ENCODE results near the gene CTXN1.
A peak's percentile ranks its signal among the peaks of the same experiment; 100 is the strongest.
"Not testable (repeated sequence)": the region's sequence is repeated elsewhere in the genome, so short reads cannot be mapped to it uniquely, and the experiment has no call there.

CTXN1 gene

DNA sequence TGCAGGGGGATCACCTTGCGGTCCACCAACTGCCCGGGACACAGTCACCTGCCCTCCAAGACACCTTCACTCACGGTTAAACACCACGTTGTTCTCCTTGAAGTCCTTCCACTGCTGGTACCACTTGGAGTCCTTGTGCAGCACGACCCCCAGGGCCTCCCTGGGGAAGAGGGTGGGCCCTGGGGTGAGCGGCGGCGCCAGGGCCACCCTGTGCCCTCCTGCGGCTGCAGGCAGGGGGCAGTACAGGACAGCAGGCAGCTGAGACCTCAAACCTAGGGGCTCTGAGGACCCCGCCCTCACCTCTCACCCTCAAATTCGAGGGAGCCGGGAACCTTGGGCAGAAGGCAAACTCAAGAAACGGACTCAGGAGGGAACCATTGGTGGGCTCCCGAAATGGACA, 7.5 kb upstream of the CTXN1 start:
- DNase-seq, result no peak
- H3K9me3 Mint-ChIP-seq, result no peaks in the 10 kb centered on the region
- H3K36me3 Mint-ChIP-seq (ENCODE audit: low read depth), result peaks cover 95% of the 10 kb centered on the region
- H3K4me1 Mint-ChIP-seq (ENCODE audit: low read depth), result peaks cover 20% of the 10 kb centered on the region
- no peak overlapping the region for H3K4me3 Mint-ChIP-seq
- H3K27ac Mint-ChIP-seq, result no peak overlapping the region
- no peaks in the 10 kb centered on the region for H3K27me3 Mint-ChIP-seq

DNA sequence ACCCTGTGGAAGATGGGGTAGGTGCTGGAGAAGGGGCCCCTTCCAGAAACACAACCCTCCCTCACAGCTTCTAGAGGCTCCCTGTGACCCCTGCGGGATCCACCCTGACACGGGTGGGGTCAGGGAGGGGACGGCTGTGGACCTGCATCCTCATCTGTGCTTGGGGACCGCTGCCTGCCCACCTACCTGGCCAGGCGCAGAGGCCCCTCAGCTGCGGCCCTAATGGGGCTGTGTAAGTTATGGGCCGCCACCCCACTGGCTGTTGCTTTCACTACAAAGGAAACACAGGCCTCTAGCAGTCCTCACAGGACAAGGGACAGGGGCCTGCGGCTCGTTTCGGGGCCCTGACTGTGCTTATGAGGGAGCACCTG, 7.0 kb upstream of the CTXN1 start:
- Mint-ChIP-seq H3K27me3 (no peaks in the 10 kb centered on the region), H3K27ac (no peak overlapping the region), H3K4me3 (no peak overlapping the region), H3K4me1 (ENCODE audit: low read depth) (peaks cover 22% of the 10 kb centered on the region), H3K9me3 (no peaks in the 10 kb centered on the region), H3K36me3 (ENCODE audit: low read depth) (peaks cover 95% of the 10 kb centered on the region)
- no peak for DNase-seq

DNA sequence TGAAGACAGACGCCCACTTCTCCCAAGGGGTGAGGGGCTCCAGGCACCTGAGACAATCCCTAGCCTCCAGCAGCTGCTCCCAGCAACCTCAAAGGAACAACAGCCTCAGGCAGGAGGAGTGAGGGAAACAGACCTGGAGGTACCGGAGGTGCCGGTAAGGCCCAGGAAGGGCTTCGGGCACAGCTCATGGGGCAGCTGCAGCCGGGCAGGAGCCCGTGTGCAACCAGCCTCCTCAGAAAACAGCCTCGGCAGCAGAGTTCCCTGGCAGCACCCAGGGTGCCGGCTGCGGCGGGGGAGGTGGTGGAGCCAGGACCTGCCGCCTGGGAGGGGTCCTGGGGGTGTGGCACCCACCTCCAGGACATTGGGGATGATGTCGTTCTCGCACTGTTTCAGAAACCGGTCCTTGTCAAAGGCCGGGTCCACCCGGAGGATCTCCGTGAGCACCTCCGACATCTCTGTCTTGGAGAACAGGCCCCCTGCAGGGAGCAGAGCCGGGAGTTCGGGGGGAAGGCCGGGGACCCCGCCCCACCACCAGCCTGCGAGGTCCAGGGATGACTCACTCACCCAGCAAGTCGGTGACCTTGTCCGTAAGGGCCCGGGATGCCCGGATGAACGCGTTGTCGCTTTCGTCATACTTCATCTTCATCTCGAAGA, 6.5 kb upstream of the CTXN1 start:
- no peak for DNase-seq
- peaks cover 92% of the 10 kb centered on the region for H3K36me3 Mint-ChIP-seq (ENCODE audit: low read depth)
- no peak overlapping the region for H3K4me3 Mint-ChIP-seq
- no peak overlapping the region for H3K27ac Mint-ChIP-seq
- H3K27me3 Mint-ChIP-seq, result no peaks in the 10 kb centered on the region
- peaks cover 22% of the 10 kb centered on the region for H3K4me1 Mint-ChIP-seq (ENCODE audit: low read depth)
- no peaks in the 10 kb centered on the region for H3K9me3 Mint-ChIP-seq

DNA sequence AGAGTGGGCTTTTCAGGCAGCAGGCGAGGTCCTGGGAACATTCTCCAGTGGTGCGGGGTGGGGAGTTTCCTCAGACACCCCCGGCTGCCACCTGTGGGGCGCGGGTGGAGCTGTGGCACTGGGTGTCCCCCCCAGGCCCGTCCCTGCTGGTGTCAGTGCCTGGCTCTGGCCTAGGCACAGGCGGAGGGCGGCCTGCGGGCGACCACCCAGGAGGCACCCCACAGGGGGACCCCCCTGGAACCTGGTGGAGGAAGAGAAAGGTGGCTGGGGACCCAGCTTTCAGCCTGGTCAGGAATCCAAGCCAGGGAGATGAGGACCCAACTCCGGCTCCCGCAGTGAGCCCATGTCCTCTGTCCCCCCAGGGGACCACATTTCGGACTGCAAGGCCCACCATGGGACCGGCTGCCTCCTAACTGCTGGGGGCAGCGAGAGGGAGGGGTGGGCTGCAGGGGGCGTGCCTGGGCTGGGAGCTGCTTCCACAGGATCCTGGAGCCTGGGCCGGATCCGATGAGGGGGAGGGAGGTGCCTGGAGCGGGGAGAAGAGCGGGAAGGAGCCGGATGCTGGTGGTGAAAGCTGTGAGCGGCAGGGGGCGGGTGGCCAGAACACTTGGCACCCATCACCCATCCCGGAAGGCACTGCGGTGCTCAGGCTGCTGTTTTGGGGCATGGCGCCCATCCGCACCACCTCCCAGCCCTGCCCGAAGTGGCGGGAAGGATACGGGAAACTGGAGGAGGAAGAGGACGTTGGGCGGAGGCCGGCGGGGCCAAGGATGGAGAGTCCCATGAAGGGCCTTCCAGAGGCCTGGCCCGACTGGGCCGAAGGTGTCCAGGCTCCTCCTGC, 5.5 kb upstream of the CTXN1 start:
- Mint-ChIP-seq H3K4me3 (no peak overlapping the region), H3K4me1 (ENCODE audit: low read depth) (peaks cover 25% of the 10 kb centered on the region), H3K36me3 (ENCODE audit: low read depth) (peaks cover 88% of the 10 kb centered on the region), H3K27me3 (no peaks in the 10 kb centered on the region), H3K9me3 (no peaks in the 10 kb centered on the region), H3K27ac (no peak overlapping the region)
- DNase-seq, result no peak

- H3K4me1 Mint-ChIP-seq (ENCODE audit: low read depth), result peaks cover 28% of the 10 kb centered on the region
- no peaks in the 10 kb centered on the region for H3K9me3 Mint-ChIP-seq
- H3K27ac Mint-ChIP-seq, result peak overlapping the region; percentile 44
- H3K36me3 Mint-ChIP-seq (ENCODE audit: low read depth), result peaks cover 84% of the 10 kb centered on the region
- no peak for DNase-seq
- no peaks in the 10 kb centered on the region for H3K27me3 Mint-ChIP-seq
- no peak overlapping the region for H3K4me3 Mint-ChIP-seq
These were observed 4.8 kb upstream of the CTXN1 start for GRCh38 chr19:7930765-7931164.

- Mint-ChIP-seq H3K36me3 (ENCODE audit: low read depth) (peaks cover 76% of the 10 kb centered on the region), H3K27ac (peak overlapping the region; percentile 50)
- H3K27me3 Mint-ChIP-seq, result not testable (repeated sequence)
These were observed 4.1 kb upstream of the CTXN1 start for GRCh38 chr19:7930030-7930429.

DNA sequence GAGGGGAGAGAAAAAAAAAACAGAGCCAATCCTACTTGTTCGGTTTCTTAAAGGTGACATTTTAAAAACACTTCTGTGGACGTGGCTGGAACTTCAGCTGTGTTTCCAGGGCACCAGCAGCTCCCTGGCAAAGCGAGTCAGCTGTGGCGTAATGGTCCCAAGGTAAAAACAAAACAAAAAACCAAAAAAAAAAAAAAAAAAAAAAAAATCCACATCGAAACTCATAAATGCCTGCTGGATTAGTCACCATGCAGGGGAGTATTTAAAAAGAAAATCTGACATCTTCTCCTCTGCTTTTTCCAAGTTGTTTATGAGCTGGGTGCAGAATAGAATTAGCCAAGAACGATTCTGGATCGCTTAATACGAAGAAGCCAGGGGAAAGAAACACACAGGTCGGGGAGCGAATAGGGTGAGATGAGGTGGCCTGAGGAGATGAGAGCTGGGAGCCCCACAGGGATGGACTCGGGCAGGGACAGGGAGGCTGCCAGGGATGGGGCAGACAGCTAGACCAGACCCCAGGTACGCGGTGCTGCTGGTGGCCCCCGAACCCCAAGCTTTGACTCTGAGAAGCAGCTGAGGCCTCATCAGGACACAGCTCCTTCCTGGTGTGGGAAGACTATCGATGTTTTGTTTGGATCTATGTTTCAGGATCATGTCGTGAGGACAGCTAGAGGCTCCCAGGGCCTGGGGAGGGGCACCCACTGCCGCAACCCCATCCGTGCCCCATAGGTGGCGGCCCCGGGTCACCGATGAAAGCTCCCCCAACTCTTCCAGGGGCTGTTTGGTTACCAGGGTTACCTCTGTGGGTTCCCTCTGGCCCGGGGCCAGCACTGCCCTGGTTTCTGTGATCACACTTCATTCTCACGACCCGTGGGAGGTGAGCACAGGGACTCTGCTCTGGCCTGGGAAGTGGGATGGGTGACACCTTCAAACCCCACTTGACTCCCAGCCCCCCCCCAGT, 3.1 kb upstream of the CTXN1 start:
- H3K27ac Mint-ChIP-seq, result peak overlapping the region; percentile 23
- peak; percentile 68 for DNase-seq
- no peaks in the 10 kb centered on the region for H3K9me3 Mint-ChIP-seq
- no peak overlapping the region for H3K4me3 Mint-ChIP-seq
- peaks cover 31% of the 10 kb centered on the region for H3K4me1 Mint-ChIP-seq (ENCODE audit: low read depth)
- H3K27me3 Mint-ChIP-seq, result no peaks in the 10 kb centered on the region
- H3K36me3 Mint-ChIP-seq (ENCODE audit: low read depth), result peaks cover 66% of the 10 kb centered on the region

More at GRCh38 chr19:7930030-7930429, 4.1 kb upstream of the CTXN1 start:
- not testable (repeated sequence) for H3K9me3 Mint-ChIP-seq, DNase-seq, H3K4me3 Mint-ChIP-seq
- H3K4me1 Mint-ChIP-seq (ENCODE audit: low read depth), result peaks cover 29% of the 10 kb centered on the region

GRCh38 chr19:7928334-7928706, 2.4 kb upstream of the CTXN1 start:
- H3K36me3 Mint-ChIP-seq (ENCODE audit: low read depth), result peaks cover 61% of the 10 kb centered on the region
- no peaks in the 10 kb centered on the region for H3K27me3 Mint-ChIP-seq
- H3K9me3 Mint-ChIP-seq, result no peaks in the 10 kb centered on the region
- H3K4me3 Mint-ChIP-seq, result no peak overlapping the region
- DNase-seq, result no peak
- no peak overlapping the region for H3K27ac Mint-ChIP-seq
- H3K4me1 Mint-ChIP-seq (ENCODE audit: low read depth), result peaks cover 31% of the 10 kb centered on the region

DNA sequence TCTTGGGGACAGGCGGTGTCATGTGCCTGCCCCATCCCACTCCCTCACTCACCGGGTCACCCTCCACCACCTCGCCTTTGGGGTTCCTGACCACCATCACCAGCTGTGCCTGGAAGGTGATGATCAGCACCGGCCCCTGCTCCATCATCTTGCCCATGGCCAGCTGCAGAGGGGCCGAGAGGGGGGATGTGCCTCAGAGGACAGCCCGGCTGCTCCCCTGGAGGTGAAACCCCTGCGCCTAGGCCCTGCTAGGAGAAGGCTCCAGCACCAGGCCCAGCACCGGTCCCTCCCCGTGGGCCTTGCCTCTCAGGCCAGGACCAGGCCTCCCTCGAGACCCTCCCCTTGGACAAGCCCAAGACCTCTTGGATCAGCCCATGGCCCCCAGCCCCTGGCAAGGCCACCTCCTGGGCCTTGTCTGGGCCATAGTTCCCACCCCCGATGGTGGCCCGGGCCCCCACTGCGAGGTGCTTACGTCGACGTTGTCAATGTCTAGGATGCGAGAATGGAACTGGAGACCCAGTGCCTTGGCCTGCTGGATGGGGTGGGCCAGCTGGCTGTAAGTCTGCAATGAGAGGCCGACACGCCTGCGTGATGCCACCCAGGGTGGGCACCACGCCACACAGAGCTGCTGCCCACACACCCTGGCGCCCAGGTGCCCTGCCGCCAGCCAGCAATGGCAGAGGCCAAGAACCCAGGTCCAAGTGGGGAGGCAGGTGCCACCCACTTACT, 1.8 kb upstream of the CTXN1 start:
- H3K4me3 Mint-ChIP-seq, result no peak overlapping the region
- H3K27me3 Mint-ChIP-seq, result no peaks in the 10 kb centered on the region
- no peak overlapping the region for H3K27ac Mint-ChIP-seq
- no peaks in the 10 kb centered on the region for H3K9me3 Mint-ChIP-seq
- H3K36me3 Mint-ChIP-seq (ENCODE audit: low read depth), result peaks cover 60% of the 10 kb centered on the region
- H3K4me1 Mint-ChIP-seq (ENCODE audit: low read depth), result peaks cover 31% of the 10 kb centered on the region
- DNase-seq, result peak; percentile 38

DNA sequence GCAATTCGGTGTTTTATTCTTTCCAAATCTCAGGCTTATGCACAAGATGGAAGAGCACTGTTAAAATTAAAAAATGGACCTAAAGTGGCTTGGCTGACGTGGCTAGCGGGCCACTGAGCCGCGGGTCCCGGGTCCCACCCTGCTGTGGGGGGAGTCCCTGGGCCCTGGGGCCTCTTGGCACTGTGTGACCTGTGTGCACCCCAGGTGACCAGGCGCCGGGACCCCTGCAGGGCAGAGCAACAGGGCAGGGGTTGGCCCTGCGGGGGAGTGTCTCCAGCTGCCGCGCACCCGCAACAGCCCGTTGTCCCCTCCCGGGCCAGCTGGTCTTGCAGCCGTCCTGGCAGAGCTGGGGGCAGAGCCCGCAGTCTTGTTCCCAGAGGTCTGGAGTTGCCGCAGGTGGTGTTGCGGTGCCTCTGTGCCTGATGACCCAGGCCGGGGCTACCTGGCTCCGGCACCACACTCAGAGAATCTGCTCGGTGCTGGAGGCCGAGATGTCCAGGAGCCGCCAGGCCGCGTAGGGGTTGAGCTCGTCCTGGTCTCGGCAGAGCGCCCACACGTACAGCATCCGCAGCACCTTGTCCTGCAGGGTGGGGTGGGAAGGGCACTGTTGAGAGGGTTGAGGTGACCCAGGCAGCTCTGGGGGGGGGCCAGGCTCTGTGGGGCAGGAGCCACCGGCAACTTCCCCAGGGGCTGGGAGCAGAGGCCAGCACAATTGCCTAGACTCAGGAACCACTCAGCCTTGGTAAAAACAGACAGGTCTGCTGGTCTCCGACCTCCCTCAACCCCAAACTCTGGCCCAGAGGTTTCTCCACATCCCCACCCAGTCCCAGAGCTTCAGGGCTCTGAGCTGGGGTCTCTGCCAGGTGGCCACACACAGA, 1.0 kb upstream of the CTXN1 start:
- H3K27me3 Mint-ChIP-seq, result no peaks in the 10 kb centered on the region
- H3K27ac Mint-ChIP-seq, result peak overlapping the region; percentile 55
- H3K36me3 Mint-ChIP-seq (ENCODE audit: low read depth), result peaks cover 56% of the 10 kb centered on the region
- no peaks in the 10 kb centered on the region for H3K9me3 Mint-ChIP-seq
- H3K4me3 Mint-ChIP-seq, result peak overlapping the region; percentile 62
- no peak for DNase-seq
- peaks cover 33% of the 10 kb centered on the region for H3K4me1 Mint-ChIP-seq (ENCODE audit: low read depth)

DNA sequence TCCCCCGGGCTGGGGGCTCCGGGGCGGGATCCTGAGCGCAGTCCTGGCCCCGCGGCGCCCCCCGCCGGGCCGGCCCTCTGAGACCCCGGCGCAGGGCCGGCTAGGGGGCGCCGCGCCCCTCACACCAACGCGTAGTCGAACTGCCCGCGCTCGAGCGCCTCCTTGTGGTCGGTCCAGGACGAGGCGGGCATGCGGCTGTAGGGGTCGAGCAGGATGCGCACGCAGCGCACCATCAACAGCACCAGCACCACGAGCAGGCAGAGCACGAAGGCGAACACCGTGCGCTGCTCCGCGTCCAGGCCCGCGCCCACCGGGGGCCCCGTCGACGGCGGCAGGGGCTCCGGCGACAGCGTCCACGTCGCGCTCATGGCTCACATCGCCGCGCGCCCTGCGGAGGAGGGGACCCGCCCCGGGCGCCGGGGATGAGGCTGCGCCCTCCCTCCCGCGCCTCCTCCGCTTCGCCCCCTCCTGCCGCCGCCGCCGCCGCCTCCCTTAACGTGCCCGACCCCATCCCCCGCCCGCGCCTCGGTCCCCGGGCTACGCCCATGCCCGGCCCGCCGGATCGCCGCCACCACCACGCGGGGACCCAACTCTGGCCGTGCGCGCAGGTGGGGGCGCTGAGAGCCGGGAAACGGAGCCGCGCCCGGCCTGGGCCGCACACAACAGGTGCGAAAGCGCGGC, 624 bp downstream of the CTXN1 start:
- H3K36me3 Mint-ChIP-seq (ENCODE audit: low read depth), result peaks cover 45% of the 10 kb centered on the region
- peaks cover 38% of the 10 kb centered on the region for H3K4me1 Mint-ChIP-seq (ENCODE audit: low read depth)
- peak overlapping the region; percentile 90 for H3K27ac Mint-ChIP-seq
- H3K4me3 Mint-ChIP-seq, result peak overlapping the region; percentile 72
- peak; percentile 85 for DNase-seq
- no peaks in the 10 kb centered on the region for H3K27me3 Mint-ChIP-seq
- H3K9me3 Mint-ChIP-seq, result no peaks in the 10 kb centered on the region

GRCh38 chr19:7924651-7925170, 1.2 kb downstream of the CTXN1 start:
- Mint-ChIP-seq H3K27ac (peak overlapping the region; percentile 64), H3K9me3 (no peaks in the 10 kb centered on the region), H3K36me3 (ENCODE audit: low read depth) (peaks cover 40% of the 10 kb centered on the region), H3K27me3 (peaks cover 4% of the 10 kb centered on the region), H3K4me1 (ENCODE audit: low read depth) (peaks cover 38% of the 10 kb centered on the region), H3K4me3 (no peak overlapping the region)
- no peak for DNase-seq

GRCh38 chr19:7924241-7924640, 1.7 kb downstream of the CTXN1 start:
- peaks cover 36% of the 10 kb centered on the region for H3K36me3 Mint-ChIP-seq (ENCODE audit: low read depth)
- no peak overlapping the region for H3K4me3 Mint-ChIP-seq
- peaks cover 9% of the 10 kb centered on the region for H3K27me3 Mint-ChIP-seq
- no peaks in the 10 kb centered on the region for H3K9me3 Mint-ChIP-seq
- peak overlapping the region; percentile 47 for H3K27ac Mint-ChIP-seq
- peaks cover 37% of the 10 kb centered on the region for H3K4me1 Mint-ChIP-seq (ENCODE audit: low read depth)
- DNase-seq, result no peak

All from activated T-cell treated with anti-CD3 and anti-CD28 coated beads, Interleukin-2, amount 50 U/mL, for 24 hours (primary cell).